Measurements from ENCODE around the gene C6orf163.
"Not testable (repeated sequence)": the region's sequence is repeated elsewhere in the genome, so short reads cannot be mapped to it uniquely, and the experiment has no call there.

The C6orf163 gene

GRCh38 chr6:87344731-87345130 is at the start of gene C6orf163:
Gene C6orf163, plus strand, starts transcription at chr6:87344813. Its CDS starts 287 bp downstream, at chr6:87345100.
- DNase-seq: no peak

GRCh38 chr6:87297119-87297518 is 47.5 kb upstream of the C6orf163 start:
- DNase-seq: no peak

- not testable (repeated sequence) for DNase-seq
These were observed 43.3 kb upstream of the C6orf163 start for GRCh38 chr6:87301277-87301676.

- no peak for DNase-seq
These were observed 35.6 kb upstream of the C6orf163 start for GRCh38 chr6:87308970-87309369.

- DNase-seq: no peak
These were observed 31.8 kb upstream of the C6orf163 start for GRCh38 chr6:87312860-87313259.

GRCh38 chr6:87315071-87315470 is 29.5 kb upstream of the C6orf163 start:
- no peak for DNase-seq

GRCh38 chr6:87319271-87319987 is 25.2 kb upstream of the C6orf163 start:
- DNase-seq: no peak

- peak; percentile 90 for DNase-seq
These were observed 22.1 kb upstream of the C6orf163 start, which contains the start of gene SMIM8 for GRCh38 chr6:87322304-87323212. Gene SMIM8, plus strand, starts transcription at chr6:87322588. Its CDS starts 14,444 bp downstream, at chr6:87337032.

GRCh38 chr6:87323880-87324279 is 20.7 kb upstream of the C6orf163 start:
- DNase-seq: not testable (repeated sequence)

- DNase-seq: no peak
These were observed 13.7 kb upstream of the C6orf163 start for GRCh38 chr6:87330961-87331360.

GRCh38 chr6:87333033-87333432 is 11.6 kb upstream of the C6orf163 start:
- no peak for DNase-seq

- DNase-seq: no peak
These were observed 10.9 kb upstream of the C6orf163 start for GRCh38 chr6:87333591-87334181.

GRCh38 chr6:87334683-87335082 is 9.9 kb upstream of the C6orf163 start:
- DNase-seq: no peak

- no peak for DNase-seq
These were observed 8.2 kb upstream of the C6orf163 start for GRCh38 chr6:87336367-87336766.

GRCh38 chr6:87340230-87340629 is 4.4 kb upstream of the C6orf163 start:
- no peak for DNase-seq

GRCh38 chr6:87341158-87341557 is 3.5 kb upstream of the C6orf163 start:
- DNase-seq: no peak

GRCh38 chr6:87341899-87342298 is 2.7 kb upstream of the C6orf163 start:
- no peak for DNase-seq

GRCh38 chr6:87342829-87343228 is 1.8 kb upstream of the C6orf163 start:
- DNase-seq: no peak

GRCh38 chr6:87346700-87347099 is 2.1 kb downstream of the C6orf163 start:
- no peak for DNase-seq

GRCh38 chr6:87349896-87350295 is 5.3 kb downstream of the C6orf163 start:
- DNase-seq: no peak

GRCh38 chr6:87350516-87350915 is 5.9 kb downstream of the C6orf163 start:
- DNase-seq: no peak

- no peak for DNase-seq
These were observed 7.0 kb downstream of the C6orf163 start for GRCh38 chr6:87351583-87351982.

- DNase-seq: no peak
These were observed 11.6 kb downstream of the C6orf163 start for GRCh38 chr6:87356181-87356580.
